HG02885 (cell line): ENCODE results near the gene PDE4D.
"Not testable (repeated sequence)": the region's sequence is repeated elsewhere in the genome, so short reads cannot be mapped to it uniquely, and the experiment has no call there.

Experiments used
- ATAC-seq: cut with Tn5 transposase; IDR thresholded peaks from one replicate; pipeline ENCODE4 v1.9.1; 2021; ENCODE audit warnings: mild to moderate bottlenecking; ENCODE audit not compliant: unreplicated experiment, poor library complexity

Gene PDE4D

DNA sequence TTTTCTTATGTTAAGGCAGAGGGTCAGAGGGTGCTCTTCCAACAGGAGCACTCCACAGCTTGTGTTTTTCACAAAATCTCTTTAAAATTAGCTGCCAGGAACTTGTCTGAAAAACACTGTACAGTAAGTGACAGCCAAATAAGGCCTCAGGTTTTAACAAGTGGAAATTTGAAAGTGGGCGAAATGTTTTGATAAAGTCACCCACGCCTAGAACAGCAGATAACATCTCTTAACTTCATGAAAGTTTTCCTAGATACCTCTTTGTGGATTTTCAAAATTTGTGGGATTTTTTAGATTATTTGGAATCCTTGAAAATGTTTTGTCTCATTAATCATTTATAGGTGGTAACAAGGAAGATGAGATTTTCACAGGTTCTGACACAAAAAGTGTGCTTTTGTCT lies 121.3 kb downstream of the PDE4D start:
- ATAC-seq = no peak

DNA sequence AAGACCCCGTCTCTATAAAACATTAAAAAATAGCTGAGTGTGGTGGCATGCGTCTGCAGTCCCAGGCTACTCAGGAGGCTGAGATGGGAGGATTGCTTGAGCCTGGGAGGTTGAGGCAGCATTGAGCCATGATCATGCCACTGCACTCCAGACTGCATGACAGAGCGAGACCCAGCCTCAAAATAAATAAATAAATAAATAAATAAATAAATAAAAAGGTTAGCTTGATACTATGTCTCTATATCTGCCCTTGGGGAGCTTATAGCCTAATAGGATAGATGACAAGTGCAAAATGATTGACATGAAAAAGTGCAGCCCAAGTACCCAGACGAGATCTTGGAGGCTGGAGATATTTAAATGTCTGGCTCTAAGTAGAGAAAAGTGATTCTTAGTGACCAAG lies 122.6 kb downstream of the PDE4D start:
- ATAC-seq = no peak

DNA sequence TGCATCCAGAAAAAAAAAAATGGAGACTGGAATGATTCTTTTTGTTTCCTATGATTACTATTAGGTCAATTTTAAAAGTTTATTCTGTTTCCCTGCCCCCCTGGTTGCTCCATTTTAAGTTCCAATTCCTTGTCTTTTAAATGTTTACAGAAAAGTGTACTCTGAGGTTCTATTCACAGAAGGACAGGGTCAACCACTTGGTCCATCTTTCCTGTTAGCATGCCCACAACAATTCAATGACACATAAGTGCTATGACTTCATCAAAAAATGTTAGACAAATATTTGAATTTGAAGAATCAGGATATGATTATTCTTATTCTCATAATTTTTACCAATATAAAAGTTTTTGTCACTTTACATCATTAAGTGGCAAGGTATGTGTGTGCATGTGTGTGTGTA lies 123.7 kb downstream of the PDE4D start:
- ATAC-seq = no peak

DNA sequence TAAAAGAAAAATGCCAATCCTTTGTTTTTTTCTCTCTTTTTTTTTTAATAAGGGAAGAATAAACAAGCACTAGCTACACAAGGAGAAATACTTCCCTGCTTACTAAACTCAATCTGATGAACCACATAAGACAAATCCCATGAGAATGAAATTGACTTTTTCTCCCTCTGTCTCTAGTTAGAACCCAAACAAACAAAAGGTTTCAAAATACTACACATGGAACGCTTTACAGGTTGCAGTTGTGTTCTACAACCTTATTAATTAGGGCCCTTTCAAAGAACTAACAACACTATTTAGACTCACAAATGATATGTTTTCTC lies 124.5 kb downstream of the PDE4D start:
- no peak for ATAC-seq

DNA sequence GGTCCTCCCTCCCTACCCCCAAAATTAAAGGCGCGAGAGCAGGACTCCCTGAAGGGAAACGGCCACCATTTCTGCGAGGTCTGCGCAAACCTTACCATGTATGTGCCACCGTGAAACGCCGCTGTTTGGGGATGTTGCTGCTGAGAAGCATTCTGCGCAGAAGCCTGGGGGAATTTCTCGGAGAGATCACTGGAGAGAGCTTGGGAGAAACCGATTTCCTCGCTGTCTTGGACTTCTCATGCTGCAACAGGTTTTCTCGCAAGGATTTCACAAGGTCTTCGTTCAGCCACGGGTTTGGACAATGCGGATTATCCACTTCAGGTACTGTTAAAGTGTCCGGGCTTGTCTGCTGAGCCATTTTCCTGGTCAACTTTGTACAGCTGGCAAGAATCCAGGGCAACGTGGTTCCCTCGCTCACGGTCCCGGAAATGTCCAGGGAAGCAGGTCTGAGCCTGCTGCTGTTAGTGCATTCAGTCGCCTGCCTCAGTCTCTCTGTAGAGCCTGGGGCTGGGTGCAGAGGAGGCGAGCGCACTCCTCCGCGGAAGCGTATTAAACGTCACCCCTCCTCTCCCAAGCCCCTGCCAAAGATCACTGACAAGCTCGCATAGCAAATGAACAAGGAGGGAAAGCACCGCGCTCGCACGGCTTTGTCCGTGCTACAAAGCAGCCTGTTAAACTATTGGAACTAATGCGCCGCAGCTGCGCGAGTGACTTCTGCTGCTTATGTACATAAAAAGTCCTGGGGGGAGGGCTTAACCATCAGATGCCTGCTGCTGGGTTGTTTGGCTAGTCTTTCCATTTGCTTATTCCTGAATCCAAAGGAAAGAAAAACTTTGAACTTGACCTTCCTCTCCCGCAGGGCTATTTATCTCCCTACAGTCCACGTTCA lies 125.1 kb downstream of the PDE4D start:
- no peak for ATAC-seq

- no peak for ATAC-seq
Observed at GRCh38 chr5:59767681-59768151, 125.8 kb downstream of the PDE4D start.

DNA sequence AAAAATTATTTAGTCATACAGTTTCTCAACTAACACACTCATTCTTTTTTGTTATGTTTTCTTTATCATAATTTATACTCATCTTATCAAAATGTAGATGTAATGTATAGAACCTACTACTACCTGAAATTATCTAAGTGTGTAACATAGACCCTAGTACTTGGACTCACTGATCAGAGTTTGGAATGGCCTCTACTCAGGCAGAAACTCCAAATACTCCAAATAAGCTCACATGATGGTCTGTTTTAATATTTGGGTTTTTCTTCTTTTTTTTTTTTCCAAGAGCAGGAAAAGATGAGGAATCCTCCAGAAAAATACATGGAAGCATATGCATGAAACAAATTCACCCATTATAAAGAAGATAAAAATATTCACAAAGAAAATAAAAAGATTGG lies 126.3 kb downstream of the PDE4D start:
- no peak for ATAC-seq

DNA sequence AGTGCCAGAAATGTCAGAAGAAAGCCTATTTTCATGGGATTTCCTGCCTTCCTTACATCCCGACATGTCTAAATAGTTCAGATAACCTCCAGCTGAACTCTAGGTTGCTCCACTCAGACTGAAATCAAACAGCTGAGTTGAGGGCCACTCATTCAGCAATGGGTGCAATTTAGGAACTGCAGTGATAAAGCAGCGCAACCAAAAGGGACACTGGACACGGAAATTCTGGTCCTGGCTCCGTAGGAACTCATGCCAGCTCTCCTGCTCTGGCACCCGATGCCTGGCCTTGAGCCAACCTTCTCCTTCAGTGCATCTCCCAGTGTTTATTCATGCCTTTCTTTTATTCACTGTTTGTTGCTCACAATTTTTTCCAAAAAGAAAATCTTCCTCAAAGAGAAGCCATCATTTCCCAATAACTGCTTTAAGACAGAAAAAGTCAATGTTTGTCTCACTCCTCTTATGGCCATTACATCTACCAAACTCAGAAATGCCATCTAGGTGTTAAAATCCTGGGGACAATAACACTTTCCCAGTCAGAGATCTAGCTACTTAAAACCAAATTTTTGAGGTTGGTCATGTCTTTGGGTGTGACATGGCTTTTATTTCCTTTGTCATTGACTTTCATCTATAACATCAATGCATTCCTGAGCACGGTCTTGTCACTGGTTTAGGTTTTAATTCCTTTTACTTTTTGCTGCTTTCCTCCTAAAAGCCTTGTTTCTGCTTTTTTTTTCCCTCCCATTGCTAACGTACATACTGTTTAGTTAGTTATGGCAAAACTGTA lies 126.9 kb downstream of the PDE4D start:
- no peak for ATAC-seq

DNA sequence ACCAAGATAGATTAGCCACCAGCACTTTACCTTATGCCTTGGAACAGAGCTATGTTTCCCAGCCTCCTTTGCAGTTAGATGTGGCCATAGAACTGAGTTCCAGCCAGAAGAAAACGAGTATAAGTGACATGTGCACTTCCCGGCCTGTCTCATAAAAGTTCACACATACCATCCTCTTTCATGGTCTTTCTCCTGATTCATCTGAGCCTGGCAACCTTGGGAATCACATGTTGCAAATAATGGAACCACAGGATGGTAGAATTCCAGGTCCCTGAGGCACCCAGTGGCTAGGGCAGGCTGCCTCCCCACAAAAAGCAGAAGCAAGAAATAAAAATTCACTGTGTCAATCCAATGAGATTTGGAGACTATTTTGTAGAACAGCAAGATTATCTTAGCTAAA lies 128.1 kb downstream of the PDE4D start:
- ATAC-seq = no peak

DNA sequence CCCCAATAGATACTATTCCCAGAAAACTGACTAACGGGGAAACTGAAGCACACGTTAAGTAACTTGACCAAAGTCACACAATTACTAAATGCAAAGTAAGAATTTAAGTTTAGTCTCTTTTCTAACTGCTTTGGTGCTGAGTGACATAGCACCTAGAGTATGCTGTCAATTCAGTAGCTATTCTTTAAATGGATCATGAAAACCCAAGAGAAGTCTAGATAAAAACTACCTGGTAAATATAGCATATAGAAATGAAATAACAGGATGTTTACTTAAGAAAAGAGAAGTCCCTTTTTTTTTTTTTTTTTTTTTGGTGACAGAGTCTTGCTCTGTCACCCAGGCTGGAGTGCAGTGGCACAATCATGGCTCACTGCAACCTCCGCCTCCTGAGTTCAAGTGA lies 129.2 kb downstream of the PDE4D start:
- no peak for ATAC-seq

DNA sequence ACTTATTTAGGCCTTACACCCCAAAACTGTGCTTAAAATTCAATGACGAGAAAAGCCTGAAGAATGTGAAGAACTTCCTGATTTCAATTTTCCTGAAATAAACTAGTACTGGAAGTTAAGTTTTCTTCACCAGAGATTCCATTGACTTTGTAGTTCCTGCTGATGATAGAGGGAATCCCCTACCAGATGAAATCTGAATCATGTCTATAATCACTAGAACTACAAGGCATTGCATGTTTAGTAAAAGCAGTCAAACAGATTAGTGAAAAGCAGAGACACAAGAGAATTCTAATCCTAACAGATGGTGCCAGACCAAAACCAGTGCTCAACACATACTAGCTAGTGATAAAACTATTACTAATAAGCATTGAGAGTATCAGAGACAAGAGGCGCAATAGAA lies 130.0 kb downstream of the PDE4D start:
- ATAC-seq = no peak

DNA sequence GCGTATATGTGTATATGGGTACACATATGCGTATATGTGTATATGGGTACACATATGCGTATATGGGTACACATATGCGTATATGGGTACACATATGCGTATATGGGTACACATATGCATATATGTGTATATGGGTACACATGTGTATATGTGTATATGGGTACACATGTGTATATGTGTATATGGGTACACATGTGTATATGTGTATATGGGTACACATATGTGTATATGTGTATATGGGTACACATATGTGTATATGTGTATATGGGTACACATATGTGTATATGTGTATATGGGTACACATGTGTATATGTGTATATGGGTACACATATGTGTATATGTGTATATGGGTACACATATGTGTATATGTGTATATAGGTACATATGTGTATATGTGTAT lies 131.3 kb downstream of the PDE4D start:
- ATAC-seq = not testable (repeated sequence)

DNA sequence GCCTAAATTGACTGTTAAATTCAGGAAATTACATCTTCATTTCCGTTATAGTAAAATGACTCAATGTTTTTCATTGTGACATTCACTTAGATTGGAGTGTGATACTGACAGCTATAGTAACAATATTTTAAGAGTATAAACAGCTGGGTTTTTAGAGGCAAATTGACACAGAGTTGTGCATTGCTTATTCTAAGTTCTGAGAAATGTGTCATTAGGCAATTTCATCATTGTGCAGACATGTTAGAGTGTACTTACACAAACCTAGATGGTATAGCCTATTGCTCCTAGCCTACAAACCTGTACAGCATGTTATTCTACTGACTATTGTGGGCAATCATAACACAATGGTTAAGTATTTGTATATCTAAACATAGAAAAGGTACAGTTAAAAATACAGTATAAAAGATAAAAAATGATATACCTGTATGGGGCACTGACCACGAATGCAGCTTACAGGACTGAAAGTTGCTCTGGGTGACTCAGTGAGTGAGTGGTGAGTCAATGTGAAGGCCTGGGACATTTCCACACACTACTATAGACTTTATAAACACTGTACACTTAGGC lies 132.7 kb downstream of the PDE4D start:
- peak; percentile 84 for ATAC-seq

DNA sequence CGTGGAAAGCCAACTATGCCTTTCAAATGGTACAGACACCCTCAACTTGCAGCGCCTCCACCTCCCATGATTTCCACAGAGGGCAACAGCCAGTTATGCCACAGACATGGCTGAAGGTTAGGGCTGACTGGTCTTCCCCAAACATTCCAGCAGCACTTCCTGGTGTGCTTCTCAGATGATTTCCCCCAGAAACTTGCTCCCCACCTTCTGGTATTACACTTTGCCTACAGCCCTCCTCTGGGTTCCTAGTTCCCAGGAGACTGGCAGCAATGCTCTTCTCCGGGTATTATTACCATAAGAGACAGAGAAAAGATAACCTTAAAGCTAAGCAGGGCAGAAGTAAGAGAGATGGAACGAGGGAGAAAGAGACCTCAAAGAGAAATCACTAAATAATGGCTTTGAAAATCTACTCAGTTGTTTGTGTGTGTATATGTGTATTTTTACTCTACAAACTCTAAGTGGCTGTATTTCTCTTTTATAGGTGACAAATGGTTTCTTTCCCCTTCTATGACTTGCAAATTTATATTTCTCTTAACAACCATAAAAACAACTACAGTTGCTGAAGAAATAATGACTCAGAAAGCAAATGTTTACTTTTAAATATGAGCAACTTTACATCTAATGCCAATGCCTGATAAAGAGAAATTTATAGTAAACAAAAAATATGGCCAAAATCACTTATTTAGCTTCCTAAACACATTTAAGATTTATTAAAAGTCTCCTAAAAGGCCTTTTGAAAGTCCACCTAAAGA lies 133.8 kb downstream of the PDE4D start:
- no peak for ATAC-seq

DNA sequence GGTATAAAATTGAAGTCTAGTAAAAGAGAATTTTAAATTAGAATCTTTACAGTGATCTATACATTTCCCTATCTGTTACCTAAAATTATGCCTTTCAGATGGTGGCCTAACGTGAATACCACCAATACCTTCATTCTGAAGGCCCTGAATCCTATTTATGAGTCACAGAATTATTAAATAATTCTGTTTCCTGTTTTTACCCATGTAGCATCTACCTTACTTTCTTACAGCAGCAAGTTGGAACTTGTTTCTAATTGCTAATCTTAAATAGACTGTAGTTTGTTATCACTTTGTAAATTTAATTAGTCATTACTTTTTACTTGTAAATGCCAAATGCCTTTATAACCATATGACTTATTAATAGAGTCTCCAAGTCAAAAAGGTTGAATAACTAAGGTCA lies 135.0 kb downstream of the PDE4D start:
- ATAC-seq = no peak

GRCh38 chr5:59757442-59757841 lies 136.1 kb downstream of the PDE4D start:
- no peak for ATAC-seq

GRCh38 chr5:59756373-59757035 lies 137.0 kb downstream of the PDE4D start:
- no peak for ATAC-seq

DNA sequence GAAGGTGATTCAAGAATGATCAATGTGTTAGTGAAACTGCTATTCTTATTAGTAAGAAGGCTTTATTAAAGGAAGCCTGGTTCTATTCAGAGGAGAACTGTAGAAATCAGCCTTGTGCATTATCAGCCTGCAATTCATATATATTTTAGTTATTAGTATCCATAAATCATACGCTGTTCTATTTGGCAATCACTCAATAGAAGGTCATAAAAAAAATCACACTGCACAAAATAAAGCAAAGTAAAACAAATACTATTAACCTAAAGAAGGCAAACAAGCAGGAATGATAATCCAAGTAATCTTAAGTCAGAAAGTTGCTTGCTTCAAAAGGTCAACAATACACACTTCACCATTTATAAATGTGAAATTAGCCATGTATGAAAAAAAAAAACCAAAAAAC lies 138.1 kb downstream of the PDE4D start:
- no peak for ATAC-seq

DNA sequence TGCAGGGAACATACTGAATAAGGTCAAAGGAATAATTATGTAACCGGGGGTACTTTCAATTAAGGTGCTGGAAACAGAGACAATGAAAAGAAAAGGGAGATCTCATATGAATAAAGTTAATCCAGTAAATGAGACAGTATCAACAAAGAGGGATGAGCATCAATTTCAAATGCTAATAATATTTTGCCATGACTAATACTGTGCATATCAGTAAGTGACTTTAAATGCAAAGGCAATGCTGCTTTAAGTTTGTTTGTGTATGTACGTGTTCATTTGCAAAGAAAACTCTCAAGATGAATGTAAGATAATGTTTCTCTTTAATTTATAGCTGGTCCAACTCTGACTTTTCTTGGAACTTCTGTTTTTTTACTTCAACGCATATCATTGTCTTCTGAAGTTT lies 139.9 kb downstream of the PDE4D start:
- ATAC-seq = no peak
